HG03575 (cell line): ENCODE data around the gene NPM3.

ENCODE experiments used
- ATAC-seq: cut with Tn5 transposase; IDR thresholded peaks from one replicate; pipeline ENCODE4 v1.9.1; 2021; ENCODE audit not compliant: unreplicated experiment, insufficient number of reproducible peaks, low FRiP score; ENCODE audit errors: extremely low read depth

NPM3 gene, protein sequence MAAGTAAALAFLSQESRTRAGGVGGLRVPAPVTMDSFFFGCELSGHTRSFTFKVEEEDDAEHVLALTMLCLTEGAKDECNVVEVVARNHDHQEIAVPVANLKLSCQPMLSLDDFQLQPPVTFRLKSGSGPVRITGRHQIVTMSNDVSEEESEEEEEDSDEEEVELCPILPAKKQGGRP

DNA sequence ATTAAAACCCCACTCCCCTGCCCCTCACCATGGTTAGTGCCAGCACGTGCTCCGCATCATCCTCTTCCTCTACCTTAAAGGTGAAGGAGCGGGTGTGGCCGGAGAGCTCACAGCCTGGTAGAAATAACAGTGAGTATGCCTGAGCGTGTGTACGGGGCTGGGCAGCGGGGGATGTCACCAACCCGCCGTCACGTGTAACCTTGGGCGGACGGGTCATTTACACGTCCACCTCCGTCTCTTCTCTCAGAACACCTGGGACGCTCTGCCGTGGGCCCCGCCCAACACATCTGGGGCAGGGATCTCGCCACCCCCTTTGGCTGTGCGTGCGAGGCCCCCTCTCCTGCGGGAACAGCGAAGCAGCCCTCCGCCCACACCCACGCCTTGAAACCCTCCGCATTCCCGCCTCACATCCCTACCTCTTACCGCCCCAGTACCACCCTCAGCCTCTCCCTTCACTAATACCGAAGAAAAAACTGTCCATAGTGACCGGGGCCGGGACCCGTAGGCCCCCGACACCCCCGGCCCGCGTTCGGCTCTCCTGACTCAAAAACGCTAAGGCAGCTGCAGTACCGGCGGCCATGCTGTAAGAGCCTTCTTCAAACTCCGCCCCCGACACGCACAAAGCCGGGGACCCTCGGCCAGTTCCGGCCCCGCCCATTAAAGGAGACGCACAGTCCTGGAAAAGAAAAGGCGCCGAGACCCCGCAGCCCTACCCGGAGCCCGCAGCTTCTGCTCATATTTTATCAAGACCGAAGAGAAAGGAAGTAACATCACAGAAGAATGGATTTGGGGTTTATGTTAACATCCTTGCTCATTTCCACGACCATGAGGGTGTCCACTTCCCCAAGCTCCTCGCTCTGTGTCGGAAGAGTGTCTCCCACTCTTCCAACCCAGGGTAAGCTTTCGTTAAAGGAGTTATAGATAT, at the start of gene NPM3:
Gene NPM3 (minus strand): TSS at position 636 of the 925 bp plus-strand sequence. CDS start 56 bp downstream, at position 580.
- ATAC-seq: no peak

DNA sequence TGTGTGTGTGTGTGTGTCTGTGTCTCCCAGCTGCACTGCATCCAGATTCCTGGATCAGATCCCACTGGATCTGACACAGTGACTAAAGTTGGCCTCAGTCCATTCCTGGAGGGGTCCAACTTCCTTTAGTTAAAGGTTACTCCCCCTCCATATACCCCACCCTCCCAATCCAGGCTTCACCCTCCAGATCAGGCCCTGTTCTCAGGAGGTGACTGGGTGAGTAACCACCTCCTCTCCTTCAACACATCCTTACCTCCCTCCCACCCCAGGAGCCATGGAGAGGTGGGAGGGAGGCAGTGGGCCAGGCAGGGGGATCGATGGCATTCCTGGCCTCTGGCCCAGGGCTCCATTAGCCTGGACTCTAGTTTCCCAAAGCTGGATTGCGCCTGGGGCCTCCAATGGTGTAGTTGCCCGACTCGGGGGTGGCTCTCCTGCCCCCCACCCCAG, 49.1 kb upstream of the NPM3 start:
- ATAC-seq: no peak

DNA sequence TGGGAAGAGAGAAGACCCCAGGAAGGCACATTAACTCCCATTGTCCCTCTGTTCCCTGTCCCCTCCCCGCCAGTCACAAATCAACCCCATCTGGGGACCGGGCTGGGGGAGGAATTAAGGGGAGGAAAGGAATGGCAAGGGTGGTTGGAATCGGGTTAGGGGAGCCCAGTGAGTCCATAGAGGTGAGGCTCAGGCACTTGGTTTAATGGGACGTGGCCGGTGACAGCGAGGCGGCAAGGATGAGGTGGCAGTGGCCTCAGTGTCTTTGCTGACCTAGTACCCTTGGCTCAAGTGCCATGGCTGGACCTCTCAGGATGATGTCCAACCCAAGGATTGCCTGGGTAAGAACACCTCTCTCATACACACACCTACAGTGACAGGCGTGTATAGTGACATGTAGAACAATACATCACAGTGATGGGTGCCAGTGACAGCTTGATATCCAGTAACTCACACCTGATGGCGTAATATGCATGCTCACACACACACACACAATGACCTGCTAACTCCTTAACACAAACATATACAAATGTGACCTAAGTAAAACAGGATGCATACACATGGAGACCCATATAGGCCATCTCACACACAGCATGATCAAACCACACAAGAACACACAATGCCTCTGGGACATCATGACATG, 48.0 kb upstream of the NPM3 start:
- ATAC-seq: no peak

DNA sequence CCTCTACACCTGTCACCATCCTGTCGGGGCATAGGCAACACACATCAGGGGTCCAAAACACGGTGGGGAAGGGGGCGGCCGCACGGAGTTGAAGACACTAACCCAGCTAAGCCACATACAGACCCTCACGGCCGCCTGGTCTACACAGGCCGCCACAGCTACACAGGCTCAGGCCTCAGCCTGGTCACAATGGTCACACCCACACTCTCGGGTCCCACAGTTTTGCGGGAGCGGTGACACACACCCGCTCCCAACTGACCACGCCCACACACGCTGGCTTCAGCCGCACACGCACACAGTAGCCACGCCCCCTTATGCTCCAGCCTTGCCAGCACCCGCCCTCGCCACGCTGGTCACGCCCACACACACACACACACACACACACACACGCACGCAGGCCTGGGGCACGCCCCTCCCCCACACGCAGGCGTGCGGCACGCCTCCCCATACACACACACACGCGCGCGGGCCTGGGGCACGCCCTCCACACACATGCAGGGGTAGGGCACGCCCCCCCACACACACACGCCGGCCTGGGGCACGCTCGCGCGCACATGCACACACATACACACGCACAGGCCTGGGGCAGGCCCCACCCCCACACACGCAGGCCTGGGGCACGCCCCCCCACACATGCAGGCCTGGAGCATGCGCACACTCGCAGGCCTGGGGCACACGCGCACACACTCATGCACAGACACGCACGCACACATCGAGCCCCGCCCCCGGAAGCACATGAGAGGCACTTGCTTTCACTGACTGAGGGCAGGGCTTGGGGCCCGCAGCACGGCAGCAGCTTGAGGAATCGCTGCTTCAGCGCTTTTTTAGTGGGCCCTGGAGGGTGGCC, 47.3 kb upstream of the NPM3 start:
- ATAC-seq: no peak

DNA sequence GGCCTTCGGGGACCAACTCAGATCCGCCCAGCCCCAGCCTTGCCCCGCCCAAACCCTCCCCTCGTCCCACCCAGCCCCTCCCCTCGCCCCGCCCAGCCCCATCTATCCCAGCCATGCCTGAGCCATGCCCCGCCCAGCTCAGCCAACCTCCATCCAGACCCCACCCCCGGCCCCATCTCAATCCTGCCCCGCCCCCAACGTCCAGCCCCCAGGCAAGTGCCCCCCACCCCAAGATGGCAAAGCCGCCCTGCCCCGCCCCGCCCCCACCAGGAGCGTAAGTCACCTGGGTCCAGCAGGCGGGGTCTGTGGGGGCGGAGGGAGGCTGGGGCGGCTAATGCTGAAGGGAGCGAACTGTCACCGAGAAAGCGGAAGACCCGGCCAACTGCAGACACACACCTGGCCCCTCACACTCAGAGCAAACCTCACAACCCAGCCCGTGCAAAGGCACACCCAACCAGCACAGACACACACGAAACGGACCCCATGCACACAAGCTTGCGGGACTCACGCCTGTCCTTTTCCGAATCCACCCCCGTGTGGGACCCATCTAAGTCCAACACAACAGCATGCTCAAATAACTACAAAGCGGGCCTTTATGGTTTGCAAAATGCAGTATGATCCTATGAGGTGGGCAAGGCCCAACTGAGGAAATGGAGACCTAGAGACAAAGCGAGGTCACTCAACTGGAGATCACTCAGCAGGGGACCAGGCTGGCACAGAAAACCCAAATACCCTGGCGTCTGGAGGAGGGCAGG, 46.5 kb upstream of the NPM3 start:
- ATAC-seq: no peak

DNA sequence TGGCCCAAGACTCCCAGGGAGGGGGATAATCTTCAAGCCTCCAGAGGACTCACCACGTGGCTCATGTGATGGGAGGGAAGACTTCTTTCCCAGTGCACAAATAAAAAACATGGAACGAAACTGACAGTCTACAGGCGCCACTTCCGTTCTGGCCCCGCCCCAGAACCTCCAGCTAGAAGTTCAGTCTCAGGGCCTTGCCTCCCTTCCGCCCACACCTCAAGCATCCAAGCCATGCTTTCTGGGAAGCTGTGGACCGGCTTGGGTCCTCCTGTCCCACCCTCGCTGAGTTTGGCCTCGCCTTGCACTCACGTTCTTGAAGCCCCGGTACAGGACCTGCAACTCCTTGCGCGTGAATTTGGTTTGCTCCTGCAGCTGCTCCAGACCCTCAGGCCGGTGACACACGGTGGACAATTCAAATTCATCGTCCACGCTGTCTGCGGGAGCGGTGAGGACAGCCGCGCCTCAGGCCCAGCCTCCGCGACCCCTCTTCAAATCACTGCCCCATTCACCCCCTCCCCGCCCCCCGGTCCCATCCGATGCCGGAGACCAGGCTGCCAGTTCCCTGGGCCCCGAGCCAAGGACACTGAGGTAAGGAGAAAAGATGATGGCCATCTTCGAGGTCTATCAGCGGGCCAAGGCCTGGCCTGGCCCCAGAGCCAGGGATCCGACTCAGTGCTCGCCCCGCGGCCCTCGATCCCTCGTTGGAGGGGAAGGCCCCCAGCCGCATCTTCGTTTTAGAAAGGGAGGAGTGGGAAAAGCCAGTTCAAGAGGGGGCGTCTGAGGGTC, 45.7 kb upstream of the NPM3 start:
- ATAC-seq: no peak

DNA sequence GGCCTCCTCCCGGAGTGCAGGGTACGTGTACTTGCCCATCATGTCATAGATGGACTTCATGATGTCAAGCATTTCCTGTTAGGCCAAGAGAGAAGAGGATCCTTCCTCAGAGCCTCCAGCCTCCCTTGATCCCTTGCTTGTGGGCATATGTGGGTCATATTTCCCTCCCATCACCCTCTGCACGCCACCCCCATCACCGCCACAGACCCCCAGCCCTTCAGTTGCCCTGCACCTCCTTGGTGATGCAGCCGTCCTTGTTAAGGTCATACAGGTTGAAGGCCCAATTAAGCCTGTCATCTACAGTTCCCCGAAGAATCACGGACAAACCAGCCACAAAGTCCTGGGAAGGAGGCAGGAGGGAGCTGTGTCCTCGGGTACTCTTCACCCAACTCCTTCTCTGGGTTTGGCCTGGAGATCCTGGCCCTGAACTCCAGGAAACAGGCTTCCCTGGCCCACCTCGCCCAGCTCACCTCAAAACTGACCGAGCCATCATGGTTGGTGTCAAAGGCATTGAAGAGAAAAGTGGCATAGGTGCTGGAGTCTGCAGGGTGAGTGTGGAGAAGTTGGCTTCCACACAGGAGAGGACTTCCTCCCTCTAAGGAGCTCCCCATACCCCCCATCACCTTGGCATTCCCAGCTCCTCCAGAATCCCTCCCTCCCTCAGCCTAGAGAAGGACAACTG, 44.8 kb upstream of the NPM3 start:
- no peak for ATAC-seq

DNA sequence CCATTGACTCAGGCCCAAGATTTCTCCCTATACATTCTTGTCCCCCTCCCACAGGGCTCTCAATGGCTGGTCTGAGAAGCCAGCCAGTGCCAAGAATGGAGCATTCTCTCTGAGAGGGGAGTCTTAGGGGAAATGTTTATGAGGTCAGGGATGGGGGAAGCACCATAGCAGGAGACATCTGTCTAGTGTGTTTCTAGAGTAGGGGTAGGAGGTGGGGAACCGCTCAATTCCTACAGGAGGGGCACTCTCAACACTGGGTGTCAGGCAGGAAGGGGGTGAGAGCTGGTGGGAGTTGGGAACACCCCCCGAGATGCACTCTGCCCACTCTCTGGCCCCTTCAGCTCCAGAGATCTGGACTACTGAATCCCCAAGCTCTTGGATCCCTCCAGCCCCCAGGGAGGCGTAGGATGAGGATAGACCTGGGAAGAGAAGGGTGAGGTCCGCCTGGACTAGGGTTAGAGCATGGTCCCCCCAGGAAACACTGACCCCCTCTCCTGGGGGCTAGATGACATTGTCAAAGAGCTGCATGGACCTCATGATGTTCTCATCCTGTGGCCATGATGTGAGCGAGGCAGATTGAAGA, 43.7 kb upstream of the NPM3 start:
- ATAC-seq: no peak

DNA sequence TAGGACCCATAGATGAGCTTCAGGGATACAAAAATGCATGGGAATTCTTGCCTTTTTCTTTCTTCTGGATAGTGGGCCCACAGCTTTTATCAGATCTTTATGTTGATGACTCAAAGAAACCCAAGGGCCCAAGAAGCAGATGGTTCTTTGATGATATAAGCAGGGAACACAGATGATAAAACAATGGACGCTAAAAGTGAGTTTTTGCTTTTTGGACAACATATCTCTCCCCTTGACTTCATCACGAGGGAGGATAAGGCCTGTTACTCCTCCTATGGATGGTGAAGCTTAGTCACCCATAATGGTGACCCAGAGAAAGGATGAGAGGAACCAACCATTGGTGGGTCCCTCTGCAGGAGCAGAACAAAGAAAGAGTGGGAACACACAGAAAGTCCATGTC, 41.5 kb upstream of the NPM3 start:
- no peak for ATAC-seq

DNA sequence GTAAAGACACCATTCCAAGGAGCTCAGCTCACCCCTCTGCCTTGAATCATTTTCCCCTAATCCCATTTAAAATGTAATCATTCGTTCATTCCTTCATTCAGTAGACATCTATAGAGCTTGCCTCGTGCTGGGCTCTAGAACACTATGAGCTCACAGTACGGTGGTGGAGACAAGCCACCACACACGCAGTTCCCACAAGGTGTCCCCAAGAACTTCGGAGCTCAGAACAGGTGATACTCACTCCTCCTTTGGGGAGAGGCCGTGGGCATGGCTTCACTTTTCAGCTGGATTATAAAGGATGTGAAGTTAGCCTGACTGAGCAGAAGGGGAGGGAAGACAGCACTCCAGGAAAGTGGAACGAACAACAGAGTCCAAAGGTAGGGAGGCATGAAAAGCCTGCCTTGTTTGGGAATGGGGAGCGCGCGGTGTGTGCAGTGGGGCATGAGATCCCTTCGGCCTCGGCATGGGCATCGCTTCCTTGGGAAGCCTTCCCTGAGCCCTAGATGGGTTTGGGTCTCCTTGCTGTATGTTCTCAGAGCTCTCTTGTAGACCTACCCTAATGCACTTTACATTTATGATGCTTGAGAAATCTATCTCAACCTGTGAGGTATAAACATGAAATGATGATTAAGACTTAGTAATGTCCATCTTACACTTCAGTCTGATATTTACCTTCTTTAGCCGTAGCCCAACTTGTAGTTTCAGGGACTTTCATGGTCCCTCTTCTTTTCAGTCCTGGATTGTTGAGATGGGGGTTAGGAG, 35.8 kb upstream of the NPM3 start:
- ATAC-seq: peak; percentile 18

DNA sequence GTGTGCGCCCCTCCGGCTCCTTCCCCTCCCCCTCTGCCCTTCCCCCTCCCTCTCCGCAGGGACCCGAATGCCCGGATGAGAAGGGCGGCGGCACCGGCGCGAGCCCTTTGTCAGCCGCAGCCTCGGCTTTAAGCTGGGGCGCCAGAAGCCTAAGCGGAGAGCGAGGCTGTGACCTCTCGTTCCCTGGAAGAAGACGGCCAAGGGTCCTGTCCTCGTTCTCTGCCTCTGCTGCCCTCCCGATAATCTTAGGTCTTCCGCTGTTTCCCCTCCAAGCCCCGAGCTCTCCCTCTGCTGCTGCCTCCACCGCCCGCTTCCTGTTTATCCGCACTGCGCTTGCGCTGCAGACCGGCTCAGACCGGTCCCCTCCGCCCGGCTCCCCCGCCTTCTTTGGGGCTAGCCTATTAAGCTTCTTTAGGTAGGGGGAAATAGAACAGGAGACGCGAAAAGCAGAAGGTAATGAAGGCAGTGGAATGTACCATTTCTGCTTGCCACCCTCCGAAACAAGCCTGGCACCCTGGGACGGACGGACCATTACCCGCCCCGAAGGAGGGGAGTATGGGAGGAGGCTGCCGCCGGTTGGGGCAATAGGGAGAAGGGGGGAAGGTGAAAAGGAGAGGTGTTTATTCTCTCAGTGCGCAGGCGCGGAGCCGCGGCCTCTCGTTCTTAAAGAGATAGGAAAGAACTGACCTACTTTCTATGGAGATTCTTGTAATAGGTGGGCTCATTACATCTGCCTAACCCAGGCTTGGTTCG, 35.0 kb upstream of the NPM3 start, which contains the start of gene OGA:
Gene OGA (minus strand): TSS at position 326 of the 753 bp plus-strand sequence. CDS start 422 bp downstream, outside the sequence.
- peak; percentile 65 for ATAC-seq

DNA sequence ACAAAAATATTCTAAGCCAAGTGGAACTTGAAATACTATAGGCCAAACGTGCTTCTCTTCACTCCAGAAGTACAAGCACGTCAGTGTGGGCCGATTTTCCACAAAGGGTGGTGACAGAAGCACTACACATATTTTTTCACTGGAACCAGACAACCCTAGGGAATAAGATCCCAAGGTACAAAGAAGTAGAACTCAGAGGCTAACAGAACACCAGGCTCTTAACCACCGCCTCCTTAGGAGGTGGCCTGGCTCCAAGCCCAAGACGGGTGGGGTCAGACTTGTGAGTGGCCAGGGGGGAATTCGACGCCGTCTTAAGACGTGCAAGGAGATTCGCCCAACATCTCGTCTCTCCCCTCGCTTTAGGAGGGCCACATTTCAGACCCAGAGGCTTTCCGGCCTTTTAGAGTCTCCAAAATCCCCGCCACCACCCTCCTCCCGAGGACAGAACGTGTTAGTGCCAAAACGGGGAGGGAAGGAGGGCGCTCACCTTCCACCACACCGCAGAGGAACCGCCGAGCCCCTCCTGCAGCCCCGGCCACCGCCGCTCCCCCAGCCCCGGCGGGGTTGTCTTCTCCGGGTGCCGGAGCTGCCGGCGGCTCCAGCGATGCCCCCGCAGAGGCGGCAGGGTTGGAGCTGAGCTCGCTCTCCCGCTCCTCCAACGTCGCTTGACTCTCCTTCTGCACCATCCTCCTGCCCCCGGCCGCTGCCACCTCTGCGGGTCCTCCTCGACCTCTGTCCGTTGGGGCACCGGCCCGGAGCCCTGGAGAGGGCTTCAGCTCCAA, 34.3 kb upstream of the NPM3 start:
- ATAC-seq: no peak

DNA sequence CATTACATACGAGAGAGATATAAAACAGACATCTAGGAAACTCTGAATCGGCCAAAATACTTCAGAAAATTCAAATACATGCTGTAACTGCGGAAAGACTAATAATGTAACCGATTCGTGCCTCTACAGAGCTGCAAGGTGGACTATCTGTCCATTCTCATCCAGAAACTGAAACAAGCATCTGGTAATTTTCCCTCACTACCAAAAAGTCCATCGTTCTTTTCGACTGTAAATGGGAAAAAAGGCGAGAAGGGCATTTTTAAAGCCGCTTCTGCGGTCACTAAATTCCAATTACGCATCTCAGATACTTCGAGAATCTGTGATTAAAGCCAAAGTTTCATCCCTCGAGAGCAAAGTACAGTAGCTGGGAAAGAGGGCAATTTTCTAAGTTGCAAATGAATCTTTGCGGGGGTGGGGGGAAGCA, 33.7 kb upstream of the NPM3 start:
- no peak for ATAC-seq

DNA sequence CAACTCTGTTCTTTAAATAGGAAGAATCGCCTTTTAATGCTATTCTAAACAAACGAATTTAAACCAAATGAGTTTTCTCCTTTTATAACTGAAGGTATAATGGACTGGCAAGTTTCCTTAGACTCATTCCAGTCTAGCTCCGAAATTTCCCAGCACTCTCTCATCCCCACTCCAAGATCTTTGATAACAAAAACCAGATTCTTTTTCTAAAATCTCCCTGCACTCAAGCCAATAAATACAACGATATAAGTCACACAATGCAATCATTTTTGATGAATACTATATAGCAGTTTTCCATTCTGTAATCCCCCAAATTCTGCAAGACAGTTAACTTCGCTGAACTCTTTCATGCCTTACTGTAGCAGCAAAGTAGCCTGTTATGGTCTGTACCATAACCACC, 33.1 kb upstream of the NPM3 start:
- ATAC-seq: no peak
